ENCODE data around the gene SPDYE11.
"Not testable (repeated sequence)": the region's sequence is repeated elsewhere in the genome, so short reads cannot be mapped to it uniquely, and the experiment has no call there.

DNA sequence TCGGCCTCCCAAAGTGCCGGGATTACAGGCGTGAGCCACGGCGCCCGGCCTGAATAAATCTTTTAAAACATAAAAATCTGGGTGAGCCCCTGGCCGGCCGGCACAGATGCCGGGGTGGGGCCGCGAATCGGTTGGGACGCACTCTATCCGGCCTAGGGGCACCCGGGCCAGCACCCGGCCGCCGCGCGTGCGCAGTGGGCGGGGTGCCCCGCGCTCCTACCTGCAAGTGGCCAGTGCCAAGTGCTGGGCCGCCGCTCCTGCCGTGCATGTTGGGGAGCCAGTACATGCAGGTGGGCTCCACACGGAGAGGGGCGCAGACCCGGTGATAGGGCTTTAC, 52.4 kb downstream of the SPDYE11 start:
- TF ChIP-seq CTCF (conservative IDR thresholded peaks at IDR 0.05; ENCODE audit: low read depth, low read length); EZH2 (IDR thresholded peaks at IDR 0.05; ENCODE audit: low read length, unreplicated experiment): not testable (repeated sequence)

Data from PC-3 (cell line).